Measurements from ENCODE around the gene CRYBG3.
A peak's percentile ranks its signal among the peaks of the same experiment; 100 is the strongest.
"Not testable (repeated sequence)": the region's sequence is repeated elsewhere in the genome, so short reads cannot be mapped to it uniquely, and the experiment has no call there.

CRYBG3 gene

DNA sequence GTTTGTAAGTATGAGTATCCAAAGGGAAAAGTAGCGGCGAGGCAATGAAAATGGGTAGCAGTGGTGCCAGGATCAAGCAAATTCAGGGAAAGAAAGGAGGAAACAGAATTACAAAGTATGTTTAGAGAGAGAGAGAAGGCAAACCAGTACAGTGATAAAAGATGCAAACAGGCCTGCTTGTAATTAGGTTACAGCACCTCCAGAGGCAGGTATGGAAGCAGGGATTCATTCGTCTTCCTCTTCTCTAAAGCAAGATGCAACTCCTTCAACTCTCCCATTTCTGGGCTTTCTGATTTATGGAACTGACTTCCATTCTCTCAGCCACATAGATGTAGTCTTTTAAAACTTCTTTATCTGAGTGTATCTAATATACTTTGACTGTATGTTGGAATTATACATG lies 68.0 kb downstream of the CRYBG3 start:
- Mint-ChIP-seq H3K4me1 (ENCODE audit: low read depth in 2 of 2) (no peaks in the 10 kb centered on the region), H3K9me3 (no peaks in the 10 kb centered on the region), H3K27me3 (no peaks in the 10 kb centered on the region), H3K36me3 (ENCODE audit: insufficient read depth) (peaks cover 9% of the 10 kb centered on the region), H3K27ac (no peak overlapping the region), H3K4me3 (no peak overlapping the region)
- ATAC-seq (replicated peaks) (no peak), DNase-seq (no peak)

DNA sequence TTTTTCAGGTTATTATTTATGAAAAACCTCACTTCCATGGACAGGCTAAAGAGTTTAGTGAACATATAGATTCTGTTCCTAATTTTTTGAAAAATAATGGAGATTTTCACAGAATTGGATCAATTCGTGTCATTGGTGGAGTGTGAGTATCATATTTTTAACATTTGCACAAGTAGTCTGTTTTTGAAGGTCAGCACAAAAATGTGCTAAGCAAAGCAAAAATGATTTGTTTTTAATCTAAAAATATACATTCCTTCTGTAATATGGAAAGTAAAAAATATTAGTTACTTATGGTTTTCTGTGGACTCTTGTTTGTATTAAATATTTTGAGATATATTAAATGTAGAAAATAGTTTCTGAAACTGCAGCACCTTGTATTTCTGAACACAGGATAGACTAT lies 71.0 kb downstream of the CRYBG3 start:
- no peak overlapping the region for H3K4me3 Mint-ChIP-seq
- H3K9me3 Mint-ChIP-seq, result no peaks in the 10 kb centered on the region
- no peaks in the 10 kb centered on the region for H3K36me3 Mint-ChIP-seq (ENCODE audit: insufficient read depth)
- H3K27ac Mint-ChIP-seq, result no peak overlapping the region
- DNase-seq, result no peak
- H3K27me3 Mint-ChIP-seq, result no peaks in the 10 kb centered on the region
- H3K4me1 Mint-ChIP-seq (ENCODE audit: low read depth in 2 of 2), result no peaks in the 10 kb centered on the region
- ATAC-seq (replicated peaks), result no peak

DNA sequence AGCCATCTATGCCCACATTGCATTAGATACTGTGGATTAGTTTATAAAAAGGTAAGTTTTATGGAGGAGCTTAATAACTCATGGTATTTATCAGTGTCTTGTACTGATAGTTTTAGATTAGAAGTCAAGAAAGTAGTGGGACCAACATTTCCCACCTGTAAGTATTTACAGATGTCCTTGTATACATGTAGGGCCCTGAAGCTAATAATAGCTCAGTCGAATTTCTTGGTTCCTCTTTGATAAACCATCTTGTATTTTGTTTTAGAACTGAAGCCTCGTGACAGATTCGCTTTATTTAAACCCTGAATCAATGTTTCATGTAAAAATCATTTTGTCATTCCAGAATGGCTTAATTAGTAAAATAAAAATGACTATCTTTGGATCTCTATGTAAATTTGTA lies 73.4 kb downstream of the CRYBG3 start:
- DNase-seq (no peak), ATAC-seq (replicated peaks) (no peak)
- H3K9me3 Mint-ChIP-seq, result no peaks in the 10 kb centered on the region
- no peak overlapping the region for H3K4me3 Mint-ChIP-seq
- no peaks in the 10 kb centered on the region for H3K27me3 Mint-ChIP-seq
- no peak overlapping the region for H3K27ac Mint-ChIP-seq
- no peaks in the 10 kb centered on the region for H3K4me1 Mint-ChIP-seq (ENCODE audit: low read depth in 2 of 2)
- H3K36me3 Mint-ChIP-seq (ENCODE audit: insufficient read depth), result no peaks in the 10 kb centered on the region

DNA sequence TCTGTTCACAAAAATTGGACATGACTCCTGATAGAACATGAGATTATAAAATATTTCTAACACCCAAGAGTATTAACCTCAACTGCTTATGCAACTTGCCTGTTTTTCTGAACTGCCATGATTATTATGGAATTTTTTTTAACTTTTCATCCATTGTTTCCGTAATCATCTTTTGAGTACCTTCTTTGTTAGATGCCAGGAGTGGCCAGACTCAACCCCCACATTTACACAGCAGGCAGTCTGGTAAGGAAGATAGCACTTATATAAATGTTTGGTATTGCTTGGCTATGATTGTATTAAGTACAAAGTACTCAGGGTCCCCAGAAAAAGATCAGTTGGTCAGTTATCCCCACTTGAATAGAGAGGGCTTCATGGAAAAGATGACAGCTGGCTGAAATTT lies 74.3 kb downstream of the CRYBG3 start:
- H3K9me3 Mint-ChIP-seq, result no peaks in the 10 kb centered on the region
- no peak for ATAC-seq (replicated peaks)
- H3K27ac Mint-ChIP-seq, result no peak overlapping the region
- H3K4me3 Mint-ChIP-seq, result no peak overlapping the region
- H3K36me3 Mint-ChIP-seq (ENCODE audit: insufficient read depth), result no peaks in the 10 kb centered on the region
- H3K4me1 Mint-ChIP-seq (ENCODE audit: low read depth in 2 of 2), result no peaks in the 10 kb centered on the region
- no peak for DNase-seq
- H3K27me3 Mint-ChIP-seq, result no peaks in the 10 kb centered on the region

DNA sequence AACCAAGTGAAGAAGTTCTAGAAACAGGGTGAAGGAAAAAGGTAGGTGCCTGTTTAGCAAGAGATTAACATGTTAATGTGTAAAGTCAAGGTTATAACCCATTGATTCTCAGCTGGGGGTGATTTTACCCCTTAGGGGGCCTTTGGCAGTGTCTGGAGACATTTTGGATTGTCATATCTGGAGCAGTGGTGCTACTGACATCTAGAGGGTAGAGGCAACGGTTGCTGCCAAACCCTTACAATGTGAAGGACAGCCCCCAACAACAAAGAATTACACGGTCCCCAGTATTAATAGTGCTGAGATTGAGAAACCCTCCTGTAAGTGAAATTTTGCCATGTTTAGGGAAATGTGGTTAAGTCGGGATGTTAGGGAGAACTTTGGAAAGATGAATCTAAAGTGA lies 74.7 kb downstream of the CRYBG3 start:
- H3K9me3 Mint-ChIP-seq, result no peaks in the 10 kb centered on the region

DNA sequence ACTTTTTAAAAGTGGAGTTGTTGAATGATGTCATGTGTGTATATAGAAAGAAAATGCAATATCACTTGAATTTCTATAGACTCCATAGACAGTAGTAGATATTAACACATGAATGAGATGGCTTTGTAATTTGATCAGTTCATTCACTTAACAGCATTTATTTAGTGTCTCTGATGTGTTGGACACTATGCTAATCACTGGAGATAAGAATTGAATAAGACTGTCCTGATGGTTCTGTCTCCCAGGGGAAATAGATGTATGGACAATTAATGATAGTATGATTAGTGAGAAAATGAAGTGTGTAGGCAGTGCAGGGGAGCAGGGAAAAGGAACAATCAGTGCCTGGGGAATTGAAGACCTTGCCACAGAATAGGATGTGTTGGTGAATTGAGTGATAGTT lies 77.5 kb downstream of the CRYBG3 start:
- H3K36me3 Mint-ChIP-seq (ENCODE audit: insufficient read depth), result no peaks in the 10 kb centered on the region
- no peaks in the 10 kb centered on the region for H3K4me1 Mint-ChIP-seq (ENCODE audit: low read depth in 2 of 2)
- H3K27me3 Mint-ChIP-seq, result no peaks in the 10 kb centered on the region
- H3K4me3 Mint-ChIP-seq, result no peak overlapping the region
- ATAC-seq (replicated peaks) (no peak), DNase-seq (no peak)
- H3K9me3 Mint-ChIP-seq, result peaks cover 0 to 5% of the 10 kb centered on the region in 2 donors
- H3K27ac Mint-ChIP-seq, result no peak overlapping the region

More for the DNA sequence above, 74.7 kb downstream of the CRYBG3 start:
- no peak overlapping the region for H3K27ac Mint-ChIP-seq
- no peak for DNase-seq
- no peak overlapping the region for H3K4me3 Mint-ChIP-seq
- no peaks in the 10 kb centered on the region for H3K27me3 Mint-ChIP-seq
- no peaks in the 10 kb centered on the region for H3K4me1 Mint-ChIP-seq (ENCODE audit: low read depth in 2 of 2)
- no peaks in the 10 kb centered on the region for H3K36me3 Mint-ChIP-seq (ENCODE audit: insufficient read depth)
- ATAC-seq (replicated peaks), result no peak

DNA sequence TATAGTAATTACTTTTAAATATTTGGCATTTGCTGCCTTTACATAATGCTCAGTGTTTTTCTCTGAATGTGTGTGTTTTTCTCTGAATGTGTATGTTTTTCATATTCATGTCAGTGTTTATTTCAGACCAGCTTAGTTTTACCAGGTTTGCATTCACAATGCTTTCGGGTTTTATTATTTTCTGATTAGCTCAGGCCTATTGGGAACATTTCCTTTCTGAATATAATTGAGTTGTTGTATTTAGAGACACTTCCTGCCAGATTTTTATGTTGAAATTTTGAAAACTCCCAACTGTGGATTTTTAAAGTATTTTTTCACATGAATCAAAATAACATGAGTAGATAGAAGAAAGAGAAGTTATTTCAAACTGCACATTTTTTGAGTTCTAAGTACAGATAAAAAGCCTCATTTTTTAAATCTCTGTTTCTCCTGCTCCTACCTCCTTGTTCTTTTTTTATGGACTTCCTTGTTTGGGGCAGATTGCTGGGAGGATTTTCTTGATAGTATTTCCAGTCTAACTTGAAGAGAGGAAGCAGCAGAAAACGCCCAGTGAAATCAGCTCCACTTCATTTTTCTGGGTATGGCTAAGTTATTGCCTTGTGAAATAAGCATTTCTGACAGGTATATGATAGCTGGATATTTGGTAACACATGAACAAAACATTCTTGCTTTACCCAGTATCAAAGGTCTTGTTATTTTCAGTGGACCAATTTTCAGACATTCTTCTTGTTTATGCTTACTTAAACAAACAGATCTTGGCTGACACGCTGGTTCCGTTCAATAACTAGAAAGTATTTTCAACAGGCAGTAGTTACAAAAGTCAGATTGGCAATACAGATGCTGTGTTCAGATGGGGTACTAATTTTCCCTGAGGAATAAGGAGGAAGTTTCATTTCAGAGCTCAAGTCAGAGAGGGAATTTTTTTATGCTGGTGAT lies 79.8 kb downstream of the CRYBG3 start:
- Mint-ChIP-seq H3K9me3 (peaks cover 0 to 5% of the 10 kb centered on the region in 2 donors), H3K27ac (no peak overlapping the region), H3K4me3 (no peak overlapping the region), H3K27me3 (no peaks in the 10 kb centered on the region), H3K36me3 (ENCODE audit: insufficient read depth) (no peaks in the 10 kb centered on the region), H3K4me1 (ENCODE audit: low read depth in 2 of 2) (no peaks in the 10 kb centered on the region)
- DNase-seq (no peak), ATAC-seq (replicated peaks) (no peak)

DNA sequence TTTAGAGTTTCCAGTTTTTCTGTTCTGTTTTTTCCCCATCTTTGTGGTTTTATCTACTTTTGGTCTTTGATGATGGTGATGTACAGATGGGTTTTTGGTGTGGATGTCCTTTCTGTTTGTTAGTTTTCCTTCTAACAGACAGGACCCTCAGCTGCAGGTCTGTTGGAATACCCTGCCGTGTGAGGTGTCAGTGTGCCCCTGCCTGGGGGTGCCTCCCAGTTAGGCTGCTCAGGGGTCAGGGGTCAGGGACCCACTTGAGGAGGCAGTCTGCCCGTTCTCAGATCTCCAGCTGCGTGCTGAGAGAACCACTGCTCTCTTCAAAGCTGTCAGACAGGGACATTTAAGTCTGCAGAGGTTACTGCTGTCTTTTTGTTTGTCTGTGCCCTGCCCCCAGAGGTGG lies 88.0 kb downstream of the CRYBG3 start:
- Mint-ChIP-seq H3K4me3 (peak overlapping the region; percentile 89 to 91), H3K4me1 (ENCODE audit: low read depth in 2 of 2) (peaks cover 20 to 23% of the 10 kb centered on the region in 2 donors), H3K27ac (peak overlapping the region; percentile 96 to 97)
- peak in 1 of 3 experiments; percentile 9 for DNase-seq
- not testable (repeated sequence) for H3K9me3 Mint-ChIP-seq; H3K36me3 Mint-ChIP-seq (ENCODE audit: insufficient read depth); ATAC-seq (replicated peaks); H3K27me3 Mint-ChIP-seq

DNA sequence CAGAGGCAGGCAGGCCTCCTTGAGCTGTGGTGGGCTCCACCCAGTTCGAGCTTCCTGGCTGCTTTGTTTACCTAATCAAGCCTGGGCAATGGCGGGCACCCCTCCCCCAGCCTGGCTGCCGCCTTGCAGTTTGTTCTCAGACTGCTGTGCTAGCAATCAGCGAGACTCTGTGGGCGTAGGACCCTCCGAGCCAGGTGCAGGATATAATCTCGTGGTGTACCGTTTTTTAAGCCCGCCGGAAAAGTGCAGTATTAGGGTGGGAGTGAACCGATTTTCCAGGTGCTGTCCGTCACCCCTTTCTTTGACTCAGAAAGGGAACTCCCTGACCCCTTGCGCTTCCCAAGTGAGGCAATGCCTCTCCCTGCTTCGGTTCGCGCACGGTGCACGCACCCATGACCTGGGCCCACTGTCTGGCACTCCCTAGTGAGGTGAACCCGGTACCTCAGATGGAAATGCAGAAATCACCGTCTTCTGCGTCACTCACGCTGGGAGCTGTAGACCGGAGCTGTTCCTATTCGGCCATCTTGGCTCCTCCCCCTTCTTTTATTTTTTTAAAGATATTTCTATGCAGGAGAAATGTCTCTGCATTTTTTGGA lies 88.5 kb downstream of the CRYBG3 start:
- DNase-seq, result peak; percentile 51 to 55 (median 54)
- ATAC-seq (replicated peaks), result peak; percentile 71
- peak overlapping the region; percentile 89 to 91 for H3K4me3 Mint-ChIP-seq
- H3K4me1 Mint-ChIP-seq (ENCODE audit: low read depth in 2 of 2), result peaks cover 20 to 23% of the 10 kb centered on the region in 2 donors
- H3K27ac Mint-ChIP-seq, result peak overlapping the region; percentile 96 to 97
- H3K36me3 Mint-ChIP-seq (ENCODE audit: insufficient read depth); H3K27me3 Mint-ChIP-seq; H3K9me3 Mint-ChIP-seq: not testable (repeated sequence)

DNA sequence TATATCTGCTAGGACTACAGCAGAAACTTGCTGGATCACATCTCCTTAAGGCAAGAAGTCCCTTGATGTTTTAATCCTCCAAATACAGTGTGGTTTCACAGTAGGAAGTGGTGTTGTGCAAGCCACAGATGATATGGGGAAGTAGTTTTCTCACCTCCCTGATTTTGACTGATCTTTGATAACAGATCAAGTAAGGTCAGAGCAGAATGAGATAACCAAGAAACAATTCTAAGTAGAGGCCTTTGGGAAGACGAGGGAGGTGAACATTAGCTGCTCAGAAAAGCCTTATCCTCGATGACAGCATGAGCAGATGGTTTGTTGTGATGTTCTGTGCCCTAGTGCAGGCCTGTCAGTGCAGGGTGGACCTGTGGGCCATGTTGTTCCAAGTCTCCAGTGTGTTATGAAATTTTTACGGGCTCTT lies 89.1 kb downstream of the CRYBG3 start:
- peak overlapping the region; percentile 89 to 91 for H3K4me3 Mint-ChIP-seq
- peak overlapping the region; percentile 96 to 97 for H3K27ac Mint-ChIP-seq
- no peaks in the 10 kb centered on the region for H3K27me3 Mint-ChIP-seq
- DNase-seq (peak; percentile 16 to 28 (median 25)), ATAC-seq (replicated peaks) (peak; percentile 93)
- peaks cover 20 to 23% of the 10 kb centered on the region in 2 donors for H3K4me1 Mint-ChIP-seq (ENCODE audit: low read depth in 2 of 2)
- no peaks in the 10 kb centered on the region for H3K9me3 Mint-ChIP-seq
- peaks cover 4% of the 10 kb centered on the region for H3K36me3 Mint-ChIP-seq (ENCODE audit: insufficient read depth)

DNA sequence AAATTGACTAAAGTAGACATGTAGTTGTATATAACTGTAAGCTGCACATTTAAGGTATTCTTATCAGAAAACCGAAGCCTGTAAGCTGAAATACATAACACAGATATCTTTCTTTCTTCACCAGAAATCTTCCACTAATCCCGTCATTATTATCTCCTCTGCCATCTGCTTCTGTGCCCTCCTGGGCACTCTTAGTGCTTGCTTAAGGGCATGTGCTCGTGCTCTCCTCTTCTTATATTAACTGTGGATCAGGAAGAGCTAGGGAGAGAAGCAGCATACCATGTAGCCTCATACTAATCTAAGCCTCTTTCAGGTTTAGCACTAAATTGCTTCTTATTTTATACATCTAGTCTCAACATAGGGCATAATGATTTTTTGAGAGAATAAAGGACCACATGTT lies 89.6 kb downstream of the CRYBG3 start:
- ATAC-seq (replicated peaks), result no peak
- Mint-ChIP-seq H3K36me3 (ENCODE audit: insufficient read depth) (peaks cover 4% of the 10 kb centered on the region), H3K4me1 (ENCODE audit: low read depth in 2 of 2) (peaks cover 20 to 23% of the 10 kb centered on the region in 2 donors), H3K9me3 (no peaks in the 10 kb centered on the region), H3K27me3 (no peaks in the 10 kb centered on the region), H3K27ac (peak overlapping the region; percentile 96 to 97), H3K4me3 (peak overlapping the region; percentile 89 to 91)
- no peak for DNase-seq

DNA sequence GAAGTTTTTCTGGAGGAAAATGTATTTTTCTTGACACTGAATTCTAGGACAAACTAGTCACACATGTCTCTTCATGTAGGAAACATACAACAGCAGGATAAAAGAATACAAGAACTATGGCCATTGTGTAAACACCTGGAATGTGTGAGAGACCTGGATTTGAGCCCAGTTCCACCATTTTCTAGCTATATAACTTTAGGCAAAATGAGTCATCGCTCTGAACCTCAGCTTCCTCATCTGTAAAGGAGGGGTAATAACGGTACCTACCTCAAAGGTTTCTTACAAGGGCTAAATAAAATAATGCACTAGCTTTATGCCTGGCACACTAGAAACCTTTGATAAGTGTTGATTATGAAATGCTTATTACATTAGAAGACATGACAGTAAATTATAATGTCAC lies 92.6 kb downstream of the CRYBG3 start:
- no peak for DNase-seq
- Mint-ChIP-seq H3K36me3 (ENCODE audit: insufficient read depth) (peaks cover 4% of the 10 kb centered on the region), H3K27ac (peak overlapping the region in 1 of 2 donors; percentile 20), H3K9me3 (no peaks in the 10 kb centered on the region), H3K4me1 (ENCODE audit: low read depth in 2 of 2) (peaks cover 20 to 23% of the 10 kb centered on the region in 2 donors), H3K4me3 (no peak overlapping the region), H3K27me3 (no peaks in the 10 kb centered on the region)
- ATAC-seq (replicated peaks), result no peak

DNA sequence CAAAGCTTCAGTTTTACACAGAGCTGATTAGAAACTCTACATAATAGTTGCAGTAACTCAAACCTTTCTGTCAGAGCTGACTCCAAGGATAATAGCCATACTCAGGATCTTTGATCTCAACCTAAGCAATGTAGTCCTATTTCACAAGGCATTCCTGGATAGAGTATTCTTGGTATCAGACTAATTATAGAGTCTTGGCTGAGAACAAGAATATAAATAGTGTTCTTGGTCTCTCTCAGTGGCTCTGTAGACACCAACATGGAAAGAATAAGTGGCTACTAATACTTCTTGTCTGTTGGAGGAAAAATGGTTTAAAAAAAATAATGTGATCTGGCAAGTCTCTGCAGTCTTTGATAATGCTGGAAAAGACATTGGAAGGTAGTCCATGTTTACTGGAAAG lies 94.8 kb downstream of the CRYBG3 start:
- Mint-ChIP-seq H3K36me3 (ENCODE audit: insufficient read depth) (peaks cover 3% of the 10 kb centered on the region), H3K9me3 (no peaks in the 10 kb centered on the region), H3K4me3 (no peak overlapping the region), H3K4me1 (ENCODE audit: low read depth in 2 of 2) (peaks cover 7 to 8% of the 10 kb centered on the region in 2 donors), H3K27me3 (no peaks in the 10 kb centered on the region), H3K27ac (no peak overlapping the region)
- ATAC-seq (replicated peaks) (no peak), DNase-seq (no peak)
